HL-60 (cell line): ENCODE results near the gene RAB17.

Experiments used
- CTCF ChIP-seq: IDR thresholded peaks from one replicate; pipeline ENCODE4 v1.5.1; 2011; ENCODE audit warnings: low read length, control low read depth, inconsistent platforms; ENCODE audit not compliant: insufficient read depth
- TF ChIP-seq, protein P1 (sequence below): IDR thresholded peaks from 2 replicates; pipeline ENCODE4 v1.6.1; 2012; ENCODE audit warnings: low read depth; ENCODE audit not compliant: insufficient replicate concordance

DNA sequence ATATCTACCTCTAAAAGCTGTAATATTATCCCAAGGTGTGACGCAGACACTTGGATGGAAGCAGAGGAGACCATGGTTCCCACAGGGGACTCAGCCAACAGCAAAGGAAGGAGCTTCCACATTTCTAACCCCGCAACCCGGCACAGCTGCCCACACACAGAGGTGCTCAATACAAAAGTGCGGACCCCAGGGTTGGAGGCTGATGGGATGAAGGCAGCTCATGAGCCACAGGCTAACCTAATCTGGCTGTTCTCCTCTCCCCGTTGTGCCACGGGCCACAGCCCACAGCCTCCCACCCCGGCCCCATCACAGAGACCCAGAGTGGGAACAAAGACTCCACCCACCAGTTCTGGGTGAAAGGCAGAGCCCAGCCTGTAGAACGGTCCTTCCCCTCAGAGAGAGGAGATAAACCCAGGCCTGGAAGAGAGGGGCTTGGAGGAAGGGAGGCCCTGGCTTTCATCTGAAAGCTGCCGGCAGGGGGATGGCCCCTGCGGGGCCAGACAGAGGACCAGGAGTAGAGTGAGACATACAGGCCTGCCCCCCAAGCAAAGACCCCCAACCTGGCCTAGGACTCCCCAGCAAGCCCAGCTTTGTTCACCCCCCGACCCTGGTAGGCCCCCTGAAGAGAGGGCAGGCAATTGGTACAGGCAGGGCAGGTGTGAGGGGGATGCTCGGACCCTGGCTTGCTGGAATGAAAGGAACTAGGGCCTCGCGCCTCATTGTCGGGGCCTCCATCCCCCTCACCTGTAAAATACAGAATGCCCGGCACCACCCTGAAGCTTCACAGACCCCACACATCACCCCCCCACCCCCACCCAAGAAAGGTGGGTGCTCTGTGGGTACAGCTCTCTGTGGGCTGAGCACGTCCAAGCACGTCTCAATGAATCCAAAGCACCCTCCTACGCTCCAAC lies 6.9 kb downstream of the RAB17 start:
- no peak for TF ChIP-seq CTCF
- TF ChIP-seq, protein P1, sequence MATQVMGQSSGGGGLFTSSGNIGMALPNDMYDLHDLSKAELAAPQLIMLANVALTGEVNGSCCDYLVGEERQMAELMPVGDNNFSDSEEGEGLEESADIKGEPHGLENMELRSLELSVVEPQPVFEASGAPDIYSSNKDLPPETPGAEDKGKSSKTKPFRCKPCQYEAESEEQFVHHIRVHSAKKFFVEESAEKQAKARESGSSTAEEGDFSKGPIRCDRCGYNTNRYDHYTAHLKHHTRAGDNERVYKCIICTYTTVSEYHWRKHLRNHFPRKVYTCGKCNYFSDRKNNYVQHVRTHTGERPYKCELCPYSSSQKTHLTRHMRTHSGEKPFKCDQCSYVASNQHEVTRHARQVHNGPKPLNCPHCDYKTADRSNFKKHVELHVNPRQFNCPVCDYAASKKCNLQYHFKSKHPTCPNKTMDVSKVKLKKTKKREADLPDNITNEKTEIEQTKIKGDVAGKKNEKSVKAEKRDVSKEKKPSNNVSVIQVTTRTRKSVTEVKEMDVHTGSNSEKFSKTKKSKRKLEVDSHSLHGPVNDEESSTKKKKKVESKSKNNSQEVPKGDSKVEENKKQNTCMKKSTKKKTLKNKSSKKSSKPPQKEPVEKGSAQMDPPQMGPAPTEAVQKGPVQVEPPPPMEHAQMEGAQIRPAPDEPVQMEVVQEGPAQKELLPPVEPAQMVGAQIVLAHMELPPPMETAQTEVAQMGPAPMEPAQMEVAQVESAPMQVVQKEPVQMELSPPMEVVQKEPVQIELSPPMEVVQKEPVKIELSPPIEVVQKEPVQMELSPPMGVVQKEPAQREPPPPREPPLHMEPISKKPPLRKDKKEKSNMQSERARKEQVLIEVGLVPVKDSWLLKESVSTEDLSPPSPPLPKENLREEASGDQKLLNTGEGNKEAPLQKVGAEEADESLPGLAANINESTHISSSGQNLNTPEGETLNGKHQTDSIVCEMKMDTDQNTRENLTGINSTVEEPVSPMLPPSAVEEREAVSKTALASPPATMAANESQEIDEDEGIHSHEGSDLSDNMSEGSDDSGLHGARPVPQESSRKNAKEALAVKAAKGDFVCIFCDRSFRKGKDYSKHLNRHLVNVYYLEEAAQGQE, result no peak
